Measurements from ENCODE around the gene MIA2.
"Not testable (repeated sequence)": the region's sequence is repeated elsewhere in the genome, so short reads cannot be mapped to it uniquely, and the experiment has no call there.

The MIA2 gene

GRCh38 chr14:39266525-39266870 lies 32.8 kb downstream of the MIA2 start:
- in situ Hi-C loops (cut with MboI; ENCODE audit: low sequenced_read_pairs), result no loop called here

GRCh38 chr14:39266871-39267607 lies 33.3 kb downstream of the MIA2 start:
- in situ Hi-C loops (cut with MboI; ENCODE audit: low sequenced_read_pairs), result no loop called here

DNA sequence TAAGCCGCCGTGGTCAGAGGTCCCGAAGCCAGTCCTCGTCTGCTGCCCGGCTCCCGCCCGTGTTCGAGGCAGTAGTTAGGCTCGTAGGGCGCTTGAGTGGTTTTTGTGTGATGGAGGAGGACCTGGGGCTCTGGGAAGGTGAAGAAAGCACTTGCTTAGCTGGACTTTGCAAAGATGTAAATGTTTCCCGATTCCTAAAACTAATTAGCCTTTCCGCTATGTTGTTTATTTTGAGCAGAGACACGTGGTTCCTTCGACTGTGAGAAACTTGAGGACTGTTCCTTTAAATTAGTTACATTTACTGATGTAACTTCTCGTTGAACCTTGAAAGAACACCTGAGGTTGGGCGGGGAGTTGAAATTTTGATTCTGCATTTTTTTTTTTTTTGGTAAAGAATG lies 33.9 kb downstream of the MIA2 start:
- in situ Hi-C loops (cut with MboI; ENCODE audit: low sequenced_read_pairs), result no loop called here

- in situ Hi-C loops (cut with MboI; ENCODE audit: low sequenced_read_pairs), result no loop called here
Measured at GRCh38 chr14:39268393-39268792, 34.7 kb downstream of the MIA2 start.

GRCh38 chr14:39272918-39273317 lies 39.2 kb downstream of the MIA2 start:
- in situ Hi-C loops (cut with MboI; ENCODE audit: low sequenced_read_pairs), result no loop called here

DNA sequence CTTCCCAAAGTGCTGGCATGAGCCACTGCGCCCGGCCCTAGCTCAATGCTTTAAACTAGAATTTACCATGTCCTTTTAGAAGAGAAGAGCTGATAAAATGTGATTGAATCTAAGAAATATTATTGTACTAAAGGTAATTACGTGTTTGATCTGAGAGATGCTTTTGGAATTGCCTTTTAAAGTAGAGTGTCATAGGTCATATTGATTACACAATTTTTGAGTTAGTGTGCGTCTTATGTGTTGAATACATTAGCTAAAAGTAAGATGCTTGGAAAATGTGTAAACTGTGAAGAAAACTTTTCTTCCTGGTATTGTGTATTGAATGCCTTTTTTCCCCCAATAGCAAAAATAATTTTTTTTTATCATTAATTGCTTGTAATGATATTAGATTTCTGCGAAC lies 41.7 kb downstream of the MIA2 start:
- in situ Hi-C loops (cut with MboI; ENCODE audit: low sequenced_read_pairs), result no loop called here

DNA sequence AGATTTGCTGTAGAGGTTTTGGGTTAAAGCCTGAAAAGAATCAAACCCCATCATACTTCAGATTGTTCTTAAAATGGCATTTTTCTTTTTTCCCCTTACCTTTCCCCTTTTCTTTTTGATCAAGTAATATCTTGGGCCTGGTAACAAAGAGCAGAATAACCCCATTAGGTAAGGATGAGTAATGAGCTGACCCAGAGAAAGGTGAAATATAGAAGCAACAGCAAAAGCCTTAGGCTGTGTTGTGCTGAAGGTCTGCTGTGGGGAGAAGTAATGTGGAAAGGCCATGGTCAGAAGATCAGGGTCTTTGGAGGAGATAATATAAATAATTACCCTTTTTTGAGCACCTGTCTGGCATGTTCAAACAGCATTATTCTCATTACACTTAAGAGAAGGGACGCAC lies 42.3 kb downstream of the MIA2 start:
- in situ Hi-C loops (cut with MboI; ENCODE audit: low sequenced_read_pairs), result no loop called here

- in situ Hi-C loops (cut with MboI; ENCODE audit: low sequenced_read_pairs), result no loop called here
Measured at GRCh38 chr14:39276579-39277114, 42.9 kb downstream of the MIA2 start.

- in situ Hi-C loops (cut with MboI; ENCODE audit: low sequenced_read_pairs), result no loop called here
Measured at GRCh38 chr14:39279515-39279914, 45.8 kb downstream of the MIA2 start.

DNA sequence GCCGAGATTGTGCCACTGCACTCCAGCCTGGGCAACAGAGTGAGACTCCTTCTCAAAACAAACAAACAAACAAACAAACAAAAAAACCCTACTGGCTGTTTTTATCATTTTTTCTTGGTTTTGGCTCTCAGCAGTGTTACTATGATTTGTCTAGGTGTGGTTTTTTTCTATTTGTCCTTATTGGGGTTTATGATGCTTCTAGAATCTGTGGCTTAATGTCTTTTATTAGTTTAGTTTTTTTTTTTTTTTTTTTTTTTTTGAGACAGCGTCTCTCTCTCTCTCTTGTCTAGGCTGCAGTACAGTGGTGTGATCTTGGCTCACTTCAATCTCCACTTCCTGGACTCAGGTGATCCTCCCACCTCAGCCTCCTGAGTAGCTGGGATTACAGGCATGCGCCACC lies 47.0 kb downstream of the MIA2 start:
- in situ Hi-C loops (cut with MboI; ENCODE audit: low sequenced_read_pairs), result not testable (repeated sequence)

DNA sequence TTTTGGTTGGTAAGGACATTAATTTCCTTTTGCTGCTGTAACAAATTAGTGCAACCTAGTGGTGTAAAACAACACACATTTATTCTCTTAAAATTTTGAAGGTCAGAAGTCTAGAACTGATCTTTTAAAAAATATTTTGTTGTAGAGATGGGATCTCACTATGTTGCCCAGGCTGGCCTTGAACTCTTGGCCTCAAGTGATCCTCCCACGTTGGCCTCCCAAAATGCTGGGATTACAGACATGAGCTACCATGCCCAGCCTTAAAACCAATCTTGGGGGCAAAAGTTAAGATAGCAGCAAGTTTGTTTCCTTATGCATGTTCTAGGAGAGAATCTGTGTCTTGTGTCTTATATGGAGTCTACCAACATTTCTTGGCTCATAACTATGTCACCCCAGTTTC lies 55.8 kb downstream of the MIA2 start:
- in situ Hi-C loops (cut with MboI; ENCODE audit: low sequenced_read_pairs), result no loop called here

- in situ Hi-C loops (cut with MboI; ENCODE audit: low sequenced_read_pairs), result no loop called here
Measured at GRCh38 chr14:39291701-39292100, 58.0 kb downstream of the MIA2 start.

- in situ Hi-C loops (cut with MboI; ENCODE audit: low sequenced_read_pairs), result no loop called here
Measured at GRCh38 chr14:39293629-39294028, 59.9 kb downstream of the MIA2 start.

GRCh38 chr14:39300389-39300788 lies 66.7 kb downstream of the MIA2 start:
- in situ Hi-C loops (cut with MboI; ENCODE audit: low sequenced_read_pairs), result not testable (repeated sequence)

DNA sequence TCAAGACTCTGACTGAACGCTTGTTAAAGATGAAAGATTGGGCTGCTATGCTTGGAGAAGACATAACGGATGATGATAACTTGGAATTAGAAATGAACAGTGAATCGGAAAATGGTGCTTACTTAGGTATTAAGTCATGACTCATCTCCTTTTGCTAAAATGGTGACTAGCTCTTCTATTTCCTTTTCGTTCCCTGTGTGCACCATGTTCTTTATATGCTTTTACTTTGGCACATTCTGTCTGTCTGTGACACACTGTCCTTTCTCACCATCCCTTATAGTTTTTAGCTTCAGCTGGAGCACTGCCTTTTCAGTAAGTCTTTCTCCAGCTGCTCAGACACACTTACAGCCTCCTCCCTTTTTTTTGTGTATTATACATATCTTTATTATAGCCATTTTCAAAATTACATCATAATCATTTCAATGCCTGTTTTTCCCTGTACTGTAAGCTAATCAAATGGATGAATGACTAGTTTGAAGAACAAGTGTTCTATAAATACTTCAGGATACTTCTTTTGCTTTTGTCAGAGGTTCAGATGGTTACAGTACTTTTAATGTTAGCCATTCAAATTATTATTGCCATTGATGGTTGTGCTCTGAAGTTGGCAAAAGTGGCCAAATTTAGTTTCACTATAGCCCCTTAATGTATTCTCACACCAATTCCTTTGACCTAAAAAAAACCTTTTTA lies 68.6 kb downstream of the MIA2 start:
- in situ Hi-C loops (cut with MboI; ENCODE audit: low sequenced_read_pairs), result no loop called here

DNA sequence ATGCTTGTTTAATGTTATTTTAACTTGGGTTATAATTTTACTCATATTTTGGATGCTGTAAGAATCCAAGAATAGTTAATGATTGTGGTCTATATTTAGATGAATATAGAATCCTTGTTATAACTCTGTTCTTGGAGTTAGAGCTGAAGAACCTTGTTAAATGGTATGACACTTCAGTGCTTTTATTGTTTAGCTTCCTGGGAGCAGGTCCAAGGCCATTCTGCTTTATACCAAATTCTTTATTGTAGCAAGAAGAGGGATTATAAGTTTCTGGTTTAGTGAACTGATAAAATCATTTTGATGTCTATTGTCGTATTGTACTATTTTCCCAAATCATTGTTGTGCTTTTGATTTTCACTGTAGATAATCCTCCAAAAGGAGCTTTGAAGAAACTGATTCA lies 69.4 kb downstream of the MIA2 start:
- in situ Hi-C loops (cut with MboI; ENCODE audit: low sequenced_read_pairs), result no loop called here

- in situ Hi-C loops (cut with MboI; ENCODE audit: low sequenced_read_pairs), result no loop called here
Measured at GRCh38 chr14:39307815-39308214, 74.1 kb downstream of the MIA2 start.

GRCh38 chr14:39310051-39310450 lies 76.3 kb downstream of the MIA2 start:
- in situ Hi-C loops (cut with MboI; ENCODE audit: low sequenced_read_pairs), result no loop called here

DNA sequence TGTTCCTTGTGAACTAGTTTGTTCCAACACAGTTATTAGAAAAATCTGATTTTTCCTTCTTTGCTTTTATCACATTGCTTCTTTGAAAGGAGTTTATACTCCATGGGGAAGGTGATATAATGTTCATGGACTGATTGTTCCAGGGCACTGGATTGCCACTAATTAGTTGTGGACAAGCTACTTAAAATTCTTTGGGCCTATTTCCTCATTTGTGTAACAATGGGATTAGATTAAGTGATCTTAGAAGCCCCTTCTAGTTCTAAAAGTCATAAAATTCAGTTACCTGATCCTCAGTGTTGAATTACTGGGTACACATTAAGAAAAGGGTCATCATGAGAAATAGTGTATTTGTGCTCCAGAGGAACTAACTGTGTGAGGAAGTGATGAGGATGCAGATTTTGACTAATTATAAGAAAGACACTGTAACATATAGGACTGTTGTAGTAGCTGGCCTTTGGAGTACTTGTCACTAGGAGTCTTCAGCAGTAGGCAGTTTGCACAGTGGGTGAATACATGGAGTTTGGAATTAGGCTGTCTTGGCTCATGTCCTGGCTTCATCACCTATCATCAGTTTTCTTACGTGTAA lies 82.2 kb downstream of the MIA2 start:
- in situ Hi-C loops (cut with MboI; ENCODE audit: low sequenced_read_pairs), result no loop called here

- in situ Hi-C loops (cut with MboI; ENCODE audit: low sequenced_read_pairs), result no loop called here
Measured at GRCh38 chr14:39316830-39317553, 83.3 kb downstream of the MIA2 start.

GRCh38 chr14:39318574-39318973 lies 84.9 kb downstream of the MIA2 start:
- in situ Hi-C loops (cut with MboI; ENCODE audit: low sequenced_read_pairs), result no loop called here

All from HL-60/S4 (cell line).